GM21723 (cell line): ENCODE measurements around the gene BBC3.
"Not testable (repeated sequence)": the region's sequence is repeated elsewhere in the genome, so short reads cannot be mapped to it uniquely, and the experiment has no call there.

Experiments used
- ATAC-seq: cut with Tn5 transposase; IDR thresholded peaks from one replicate; pipeline ENCODE4 v1.9.1; 2021; ENCODE audit warnings: mild to moderate bottlenecking, moderate library complexity; ENCODE audit not compliant: unreplicated experiment

Gene BBC3, protein sequence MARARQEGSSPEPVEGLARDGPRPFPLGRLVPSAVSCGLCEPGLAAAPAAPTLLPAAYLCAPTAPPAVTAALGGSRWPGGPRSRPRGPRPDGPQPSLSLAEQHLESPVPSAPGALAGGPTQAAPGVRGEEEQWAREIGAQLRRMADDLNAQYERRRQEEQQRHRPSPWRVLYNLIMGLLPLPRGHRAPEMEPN

DNA sequence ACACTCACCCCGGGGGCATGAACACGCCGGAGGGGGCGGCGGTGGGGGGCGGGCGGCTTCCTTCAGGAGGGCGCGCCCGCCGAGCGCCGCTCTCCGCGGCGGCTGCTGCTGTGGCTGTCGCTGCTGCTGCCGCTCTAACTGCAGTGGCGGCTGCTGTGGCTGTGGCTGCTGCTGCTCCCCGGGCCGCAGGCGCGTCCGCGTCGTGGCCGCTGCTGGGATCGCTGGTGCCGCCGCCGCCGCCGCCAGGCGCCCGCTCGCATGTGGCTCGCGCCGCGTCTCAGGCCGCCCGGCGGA is at the start of gene BBC3:
Gene BBC3 (minus strand): TSS at position 279 of the 294 bp plus-strand sequence. CDS start 2,768 bp downstream, outside the sequence.
- ATAC-seq, result peak; percentile 21

DNA sequence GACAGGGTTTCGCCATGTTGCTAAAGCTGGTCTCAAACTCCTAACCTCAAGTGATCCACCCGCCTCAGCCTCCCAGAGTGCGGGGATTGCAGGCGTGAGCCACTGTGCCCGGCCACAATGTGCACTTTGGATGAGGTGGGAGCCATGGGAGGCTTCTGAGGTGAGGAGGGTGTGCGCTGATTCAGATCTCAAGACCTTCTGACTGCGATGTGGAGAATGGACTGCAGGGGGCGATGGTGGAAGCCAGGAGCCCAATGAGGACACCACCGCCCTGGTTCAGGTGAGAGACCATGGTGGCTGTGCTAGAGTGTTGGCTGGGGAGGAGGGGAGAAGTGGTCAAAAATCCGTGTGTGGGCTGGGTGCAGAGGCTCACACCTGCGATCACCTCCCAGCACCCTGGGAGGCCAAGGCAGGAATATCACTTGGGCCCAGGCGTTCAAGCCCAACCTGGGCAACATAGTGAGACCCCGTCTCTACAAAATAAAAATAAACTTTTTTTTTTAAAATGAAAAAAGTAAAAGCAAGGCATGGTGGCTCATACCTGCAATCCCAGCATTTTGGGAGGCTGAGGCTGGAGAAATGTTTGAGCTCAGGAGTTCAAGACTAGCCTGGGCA is 49.3 kb upstream of the BBC3 start:
- no peak for ATAC-seq

DNA sequence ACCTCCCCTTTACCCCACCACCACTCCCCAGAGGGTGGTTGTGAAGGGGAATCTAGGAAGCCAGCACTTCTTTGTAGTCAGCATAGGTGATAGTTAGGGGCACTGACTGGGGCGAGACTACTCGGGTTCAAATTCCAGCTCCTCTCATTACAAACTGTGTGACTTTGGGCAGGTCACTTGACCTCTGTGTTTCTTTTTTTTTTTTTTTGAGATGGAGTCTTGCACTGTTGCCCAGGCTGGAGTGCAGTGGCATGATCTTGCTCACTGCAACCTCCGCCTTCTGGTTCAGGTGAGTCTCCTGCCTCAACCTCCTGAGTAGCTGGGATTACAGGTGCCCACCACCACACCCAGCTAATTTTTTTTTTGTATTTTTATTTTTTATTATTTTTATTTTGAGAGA is 45.5 kb upstream of the BBC3 start:
- not testable (repeated sequence) for ATAC-seq

DNA sequence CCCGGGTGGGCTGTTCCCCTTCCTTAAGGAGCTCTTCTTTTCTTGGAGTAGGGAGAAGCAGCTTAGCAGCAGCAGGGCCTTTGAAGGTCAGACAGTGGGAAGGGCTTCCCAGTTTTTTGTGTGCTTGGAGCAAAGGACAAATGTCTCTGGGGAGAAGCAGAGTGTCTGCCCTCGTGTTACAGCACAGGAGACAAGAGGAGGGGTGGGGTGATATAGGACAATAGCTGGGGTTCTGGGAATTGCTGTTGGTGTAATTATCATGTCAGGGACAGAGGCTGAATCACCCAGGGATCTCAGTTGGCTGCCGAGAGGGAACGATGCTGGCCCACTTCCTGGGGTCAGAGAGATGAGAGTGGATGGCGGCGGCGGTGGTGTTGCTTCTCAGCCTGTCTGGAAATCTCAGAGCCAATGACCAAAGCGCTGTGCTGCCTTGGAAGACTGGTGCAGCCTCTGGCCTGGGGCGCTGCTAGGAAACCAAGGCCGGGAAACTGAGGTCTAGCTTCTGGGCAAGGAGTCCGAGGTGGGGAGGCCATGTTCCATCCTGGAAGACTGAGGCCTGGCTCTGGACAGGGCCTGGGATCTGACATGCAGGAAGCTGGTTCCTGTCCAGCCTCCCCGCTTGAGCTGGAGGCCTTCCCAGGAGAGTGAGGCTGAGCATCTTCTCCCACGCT is 44.9 kb upstream of the BBC3 start:
- no peak for ATAC-seq

DNA sequence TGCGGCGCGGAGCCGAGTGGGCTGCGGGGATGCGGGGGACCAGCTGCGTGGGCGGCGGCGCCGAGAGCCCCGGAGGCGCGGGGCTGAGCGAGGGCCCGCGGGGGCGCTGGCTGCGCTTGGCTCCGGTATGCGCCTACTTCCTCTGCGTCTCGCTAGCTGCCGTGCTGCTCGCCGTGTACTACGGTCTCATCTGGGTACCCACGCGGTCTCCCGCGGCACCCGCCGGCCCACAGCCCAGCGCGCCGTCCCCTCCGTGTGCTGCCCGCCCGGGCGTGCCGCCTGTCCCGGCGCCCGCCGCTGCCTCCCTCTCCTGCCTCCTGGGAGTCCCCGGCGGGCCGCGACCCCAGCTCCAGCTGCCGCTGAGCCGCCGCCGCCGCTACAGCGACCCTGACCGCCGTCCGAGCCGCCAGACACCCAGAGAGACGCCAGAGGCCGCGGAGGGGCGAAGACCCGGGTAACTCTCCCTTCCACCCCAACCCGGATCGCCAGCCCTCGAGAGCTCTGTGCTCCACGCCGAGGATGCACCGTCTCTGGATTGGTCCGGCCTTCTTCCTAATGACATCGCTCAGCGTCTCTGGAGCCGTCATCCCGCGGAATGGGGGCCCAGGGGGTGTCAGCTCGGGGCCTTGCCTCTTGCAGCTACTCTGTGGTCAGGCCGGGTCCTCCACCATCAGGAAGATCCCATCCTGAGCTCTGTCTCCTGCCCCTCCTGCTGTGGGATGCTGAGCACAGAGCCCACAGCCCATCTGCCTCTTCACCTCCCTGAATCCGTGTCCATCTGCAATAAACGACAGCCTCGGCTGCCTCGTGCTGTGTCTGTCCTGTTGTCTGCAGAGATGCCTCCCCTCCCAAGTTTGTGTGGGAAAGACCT is 44.1 kb upstream of the BBC3 start:
- no peak for ATAC-seq

DNA sequence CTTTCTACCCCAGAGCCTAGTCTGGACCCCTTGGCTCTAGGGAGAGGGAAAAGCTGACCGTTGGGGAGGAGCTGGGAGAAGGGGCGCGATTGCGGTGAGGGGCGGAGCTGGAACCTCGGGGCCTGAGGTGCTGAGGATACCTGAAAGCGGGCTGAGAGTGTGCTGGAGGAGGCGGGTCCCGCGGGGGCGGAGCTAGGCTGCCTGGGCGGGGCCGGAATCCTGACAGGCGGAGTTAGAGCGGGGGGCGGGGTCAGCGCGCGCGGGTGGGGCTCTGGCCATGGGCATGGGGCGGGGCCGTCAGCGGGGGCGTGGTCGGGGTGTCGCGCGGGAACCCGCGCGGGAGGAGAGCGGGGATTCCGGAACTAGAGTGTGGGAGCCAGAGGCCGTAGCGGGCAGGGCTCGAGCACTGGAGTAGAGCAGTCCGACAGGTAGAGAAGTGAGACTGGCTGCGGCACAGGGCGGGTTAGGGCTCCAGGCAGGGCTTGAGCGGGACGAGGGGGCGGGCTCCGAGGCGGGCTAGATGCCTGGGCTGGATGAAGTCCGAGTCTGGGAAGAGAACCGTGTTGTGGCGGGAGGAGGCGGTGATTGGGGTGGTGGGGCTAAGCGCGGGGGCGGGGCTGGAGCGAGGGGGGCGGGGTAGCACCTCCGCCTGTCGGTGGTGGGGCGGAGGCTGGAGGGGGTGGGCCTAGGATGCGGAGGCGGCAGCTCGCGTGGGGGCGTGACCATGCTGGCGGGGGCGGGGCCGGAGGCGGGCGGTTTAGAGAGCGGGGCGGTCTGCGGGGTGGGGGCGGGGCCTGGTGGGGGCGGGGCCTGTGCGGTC is 43.3 kb upstream of the BBC3 start, which contains the start of gene INAFM1:
Gene INAFM1 (plus strand): TSS at position 815 of the 820 bp plus-strand sequence. CDS start 35 bp downstream, outside the sequence.
- peak; percentile 57 for ATAC-seq

DNA sequence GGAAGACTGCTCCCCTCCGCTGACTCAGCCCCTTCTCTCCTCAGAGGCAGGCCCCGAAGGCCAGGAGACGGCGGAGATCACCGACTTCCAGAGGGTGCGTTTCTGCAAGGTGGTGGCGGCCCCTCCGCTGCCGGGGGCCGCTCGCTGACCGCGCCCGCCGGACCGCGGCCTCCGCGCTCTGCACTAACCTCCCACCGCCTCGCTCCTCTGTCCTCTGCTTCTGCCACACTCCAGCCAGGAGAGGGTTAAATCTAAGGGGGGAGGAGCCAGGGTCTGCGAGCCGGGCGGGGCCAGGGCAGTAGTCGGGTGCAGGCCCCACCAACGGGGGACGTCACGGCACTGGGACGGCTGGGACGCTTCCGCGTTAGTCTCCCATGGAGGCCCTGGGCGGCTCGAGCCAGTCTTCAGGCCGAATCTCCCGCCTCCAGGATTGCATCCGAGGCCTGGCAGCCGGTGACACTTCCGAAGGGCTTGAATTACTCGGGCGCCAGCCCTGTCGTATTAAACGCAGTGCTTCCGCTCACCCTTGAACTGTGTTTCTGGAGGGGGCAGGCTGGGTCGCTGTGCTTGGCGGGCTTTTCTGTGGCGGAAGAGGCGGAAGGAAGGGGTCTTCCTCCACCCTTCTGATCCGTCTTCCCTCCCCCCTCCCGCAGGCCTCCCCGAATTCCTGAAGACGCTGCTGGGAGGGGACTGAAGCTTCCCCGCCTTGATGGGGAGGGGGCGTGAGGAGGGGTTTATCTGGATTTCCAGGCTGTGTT is 42.5 kb upstream of the BBC3 start:
- peak; percentile 75 for ATAC-seq

DNA sequence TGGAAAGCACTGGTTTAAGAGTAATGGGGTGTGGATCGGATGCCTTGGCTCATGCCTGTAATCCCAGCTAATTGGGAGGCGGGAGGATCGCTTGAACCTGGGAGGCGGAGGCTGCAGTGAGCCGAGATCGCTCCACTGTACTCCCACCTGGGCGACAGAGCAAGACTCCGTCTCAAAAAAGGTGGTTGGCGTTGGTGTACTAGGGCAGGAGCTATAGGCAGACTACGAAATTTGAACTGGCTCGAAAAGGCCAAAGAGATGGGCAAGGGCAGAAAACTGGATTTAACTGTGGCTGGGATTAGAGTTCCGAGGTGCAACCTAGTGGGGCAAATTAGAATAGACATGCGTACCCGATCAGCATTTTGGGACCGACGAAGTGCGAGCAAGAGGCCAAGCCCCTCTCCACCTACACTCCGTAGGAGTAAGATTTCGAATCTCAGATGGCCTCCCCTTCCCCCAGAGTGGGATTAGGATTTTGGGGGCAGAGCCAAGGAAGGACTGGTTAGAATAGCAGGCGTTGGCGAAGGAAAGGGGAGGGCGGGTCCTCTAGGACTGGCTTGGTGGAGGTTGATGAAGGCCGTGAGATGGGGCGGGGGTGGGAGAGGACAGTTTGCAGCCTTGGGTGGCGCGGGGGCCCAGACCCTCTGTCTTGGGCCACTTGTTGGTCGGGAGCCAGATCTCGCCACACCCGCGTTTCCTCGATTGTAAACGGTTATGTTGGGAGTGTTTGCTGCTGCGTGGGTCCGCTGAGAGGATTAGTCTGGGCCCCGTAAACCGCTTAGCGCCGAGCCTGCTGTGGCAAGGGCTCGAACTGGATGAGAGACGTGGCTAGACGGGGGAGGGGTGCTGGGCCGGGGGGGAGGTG is 41.7 kb upstream of the BBC3 start:
- no peak for ATAC-seq

DNA sequence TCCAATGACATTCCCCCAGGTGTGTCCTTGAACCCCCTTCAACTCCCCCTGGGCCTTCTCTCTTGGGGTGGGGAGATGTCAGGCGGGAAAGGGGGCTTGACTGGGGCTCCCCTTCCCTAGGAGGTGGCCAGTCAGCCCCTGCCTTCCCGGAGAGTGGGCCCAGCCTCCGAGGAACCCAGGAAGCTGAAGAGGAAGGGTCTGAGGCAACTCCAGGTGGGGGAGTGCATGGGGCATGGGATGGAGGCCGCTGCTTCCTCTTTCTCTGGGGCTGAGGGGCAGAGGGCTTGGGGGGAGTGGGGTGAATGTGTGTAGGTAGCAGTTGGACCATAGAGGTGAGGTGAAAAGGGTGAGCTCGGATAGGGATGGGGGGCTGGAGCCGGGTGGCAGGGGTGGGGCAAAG is 41.0 kb upstream of the BBC3 start:
- no peak for ATAC-seq

DNA sequence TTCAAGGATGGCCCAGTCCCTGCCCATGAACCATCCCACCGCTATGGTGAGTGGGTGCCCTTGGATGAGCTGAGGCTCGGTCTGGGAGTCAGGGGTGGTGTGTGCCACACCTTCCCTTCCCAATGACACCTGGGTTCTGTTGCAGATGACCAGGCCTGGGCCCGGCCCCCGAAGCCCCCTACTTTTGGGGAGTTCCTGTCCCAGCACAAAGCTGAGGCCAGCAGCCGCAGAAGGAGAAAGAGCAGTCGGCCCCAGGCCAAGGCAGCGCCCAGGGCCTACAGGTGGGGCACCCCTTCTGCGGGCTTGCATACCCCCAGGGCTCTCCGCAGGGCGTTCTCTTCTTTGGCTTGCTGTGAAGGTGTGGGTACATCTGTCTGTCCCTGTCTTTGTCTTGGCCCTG is 39.4 kb upstream of the BBC3 start:
- ATAC-seq, result no peak

DNA sequence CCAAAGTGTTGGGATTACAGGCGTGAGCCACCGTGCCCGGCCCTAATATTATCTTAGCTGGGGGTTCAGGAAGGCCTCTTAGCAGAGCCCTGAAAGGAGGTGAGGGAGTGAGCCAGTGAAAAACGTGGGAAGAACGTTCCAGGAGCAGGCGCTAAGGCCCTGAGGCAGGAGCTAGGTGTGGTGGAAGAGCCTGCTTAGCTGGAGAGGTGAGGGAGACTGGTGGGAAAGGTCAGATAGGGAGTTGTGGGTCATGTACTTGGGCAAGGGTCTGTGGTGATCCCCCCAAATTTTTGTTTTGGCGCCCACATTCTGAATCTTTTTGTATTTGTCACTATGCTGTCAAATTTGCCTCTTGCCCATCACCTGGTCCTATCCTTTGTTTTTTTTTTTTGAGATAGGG is 38.6 kb upstream of the BBC3 start:
- no peak for ATAC-seq

DNA sequence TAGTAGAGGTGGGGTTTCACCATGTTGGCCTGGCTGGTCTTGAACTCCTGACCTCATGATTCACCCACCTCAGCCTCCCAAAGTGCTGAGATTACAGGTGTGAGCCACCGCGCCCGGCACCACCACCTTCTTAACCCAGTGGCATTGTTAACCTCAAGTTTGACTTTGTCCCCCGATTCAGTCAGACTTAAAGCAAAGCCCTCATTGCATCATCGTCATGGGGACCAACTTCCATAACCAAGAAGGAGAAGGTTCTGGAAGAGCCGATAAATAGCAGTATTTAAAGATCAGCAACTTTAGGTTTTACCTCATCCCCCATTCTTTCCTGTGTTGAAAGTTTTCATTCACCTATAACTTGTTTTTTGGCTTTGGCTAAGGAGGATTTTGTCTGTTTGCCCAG is 37.0 kb upstream of the BBC3 start:
- no peak for ATAC-seq

DNA sequence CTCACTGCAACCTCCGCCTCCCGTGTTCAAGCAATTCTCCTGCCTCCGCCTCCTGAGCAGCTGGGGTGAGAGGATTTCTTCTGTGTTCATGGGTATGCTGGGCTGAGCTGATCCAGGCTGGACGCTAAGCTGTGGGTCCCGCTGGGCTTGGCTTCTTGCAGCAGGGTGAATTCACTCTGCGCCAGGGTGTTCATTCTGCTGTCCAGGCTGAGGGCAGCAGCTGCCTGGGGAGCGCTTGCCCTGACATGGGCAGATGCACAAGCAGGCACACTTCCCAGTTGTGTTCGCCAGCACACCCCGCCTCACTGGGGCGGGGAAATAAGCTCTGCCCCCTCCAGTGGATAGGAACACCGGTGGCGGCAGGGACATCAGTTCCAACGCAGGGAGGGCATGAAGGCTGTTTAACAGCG is 36.4 kb upstream of the BBC3 start:
- ATAC-seq, result no peak

DNA sequence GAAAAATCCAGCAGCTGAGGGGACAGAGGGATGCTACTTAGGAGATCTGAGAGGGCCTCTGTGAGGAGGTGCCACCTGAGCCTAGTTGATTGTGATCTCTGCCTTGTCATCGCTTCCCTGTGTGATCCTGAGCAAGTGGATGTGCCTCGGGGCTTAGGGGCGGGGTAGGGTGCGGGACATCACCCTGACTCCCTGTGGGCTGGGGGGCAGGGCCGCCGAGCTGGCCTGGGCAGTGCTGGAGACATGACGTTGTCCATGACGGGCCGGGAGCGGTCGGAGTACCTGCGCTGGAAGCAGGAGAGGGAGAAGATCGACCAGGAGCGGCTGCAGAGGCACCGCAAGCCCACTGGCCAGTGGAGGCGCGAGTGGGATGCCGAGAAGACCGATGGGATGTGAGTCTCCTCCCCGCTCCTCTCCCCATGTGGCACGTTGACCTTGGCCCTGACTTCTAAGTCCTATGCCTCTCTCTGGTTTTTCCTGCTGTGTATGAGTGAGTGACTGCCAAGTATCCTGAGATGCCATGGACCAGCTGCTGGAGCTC is 35.5 kb upstream of the BBC3 start:
- ATAC-seq, result no peak

DNA sequence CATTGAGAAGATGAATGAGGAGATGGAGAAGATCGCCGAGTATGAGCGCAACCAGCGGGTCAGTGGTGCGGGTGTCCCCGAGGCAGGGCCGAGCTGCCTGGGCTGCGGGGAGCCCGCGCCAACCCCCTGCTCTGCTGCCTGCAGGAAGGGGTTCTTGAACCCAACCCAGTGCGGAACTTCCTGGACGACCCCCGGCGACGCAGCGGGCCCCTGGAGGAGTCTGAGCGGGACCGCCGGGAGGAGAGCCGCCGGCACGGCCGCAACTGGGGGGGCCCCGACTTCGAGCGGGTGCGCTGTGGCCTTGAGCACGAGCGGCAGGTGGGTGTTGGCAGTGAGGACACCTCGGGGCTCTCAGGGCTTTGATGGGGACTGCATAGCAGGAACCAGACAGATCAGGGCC is 33.6 kb upstream of the BBC3 start:
- ATAC-seq, result no peak

DNA sequence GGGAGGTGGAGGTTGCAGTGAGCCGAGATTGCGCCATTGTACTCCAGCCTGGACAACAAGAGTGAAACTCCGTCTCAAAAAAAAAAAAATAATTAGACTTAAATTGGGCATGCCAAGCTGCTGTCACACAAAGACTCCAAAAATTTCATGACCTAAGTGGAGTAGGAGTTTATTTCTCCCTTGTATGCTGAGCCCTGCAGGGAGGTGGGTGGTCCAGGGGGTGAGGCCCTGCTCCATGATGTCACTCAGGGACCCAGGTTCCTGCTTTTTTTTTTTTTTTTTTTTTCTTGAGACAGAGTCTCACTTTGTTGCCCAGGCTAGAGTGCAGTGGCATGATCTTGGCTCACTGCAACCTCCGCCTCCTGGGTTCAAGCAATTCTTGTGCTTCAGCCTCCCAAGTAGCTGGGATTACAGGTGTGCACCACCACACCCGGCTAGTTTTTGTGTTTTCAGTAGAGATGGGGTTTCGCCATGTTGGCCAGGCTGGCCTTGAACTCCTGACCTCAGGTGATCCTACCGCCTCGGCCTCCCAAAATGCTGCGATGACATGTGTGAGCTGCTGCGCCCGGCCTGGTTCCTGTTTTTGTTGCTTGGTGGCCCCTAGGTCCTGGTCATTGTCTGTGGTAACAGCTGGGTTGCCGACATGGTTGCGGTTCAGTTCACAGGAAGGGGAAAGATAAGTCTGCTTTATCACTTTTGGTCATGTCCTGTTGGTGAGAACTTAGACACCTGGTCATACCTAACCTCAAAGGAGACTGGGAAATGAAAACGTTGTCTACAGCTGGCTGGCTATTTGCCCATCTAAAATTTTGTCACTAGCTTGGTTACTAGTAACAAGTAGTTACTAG is 31.2 kb upstream of the BBC3 start:
- ATAC-seq, result peak; percentile 61

DNA sequence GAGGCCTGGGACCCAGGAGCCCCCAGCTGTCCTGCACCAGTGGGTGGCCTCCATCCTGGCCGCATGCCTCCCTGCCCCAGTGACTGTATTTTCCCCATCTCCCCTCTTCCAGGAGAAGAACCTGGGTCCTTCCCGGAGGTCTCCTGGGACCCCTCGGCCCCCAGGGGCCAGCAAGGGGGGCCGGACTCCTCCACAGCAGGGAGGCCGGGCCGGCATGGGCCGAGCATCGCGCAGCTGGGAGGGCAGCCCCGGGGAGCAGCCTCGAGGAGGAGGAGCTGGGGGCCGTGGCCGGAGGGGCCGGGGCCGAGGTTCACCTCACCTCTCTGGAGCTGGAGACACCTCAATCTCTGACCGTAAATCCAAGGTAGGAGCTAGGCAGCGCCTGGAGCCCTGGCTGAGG is 29.5 kb upstream of the BBC3 start:
- no peak for ATAC-seq
